ENCODE measurements around the gene KIFC3. TPM values are rescaled to one million over a fixed set of nuclear protein-coding genes. Genes with fewer than 3 reads are reported as not detected.

KIFC3 gene
- total and polyA plus RNA-seq, 2 donors (not counting 1 experiment from before 2014, with no cell fraction given): 0.07 to 0.67 TPM

DNA sequence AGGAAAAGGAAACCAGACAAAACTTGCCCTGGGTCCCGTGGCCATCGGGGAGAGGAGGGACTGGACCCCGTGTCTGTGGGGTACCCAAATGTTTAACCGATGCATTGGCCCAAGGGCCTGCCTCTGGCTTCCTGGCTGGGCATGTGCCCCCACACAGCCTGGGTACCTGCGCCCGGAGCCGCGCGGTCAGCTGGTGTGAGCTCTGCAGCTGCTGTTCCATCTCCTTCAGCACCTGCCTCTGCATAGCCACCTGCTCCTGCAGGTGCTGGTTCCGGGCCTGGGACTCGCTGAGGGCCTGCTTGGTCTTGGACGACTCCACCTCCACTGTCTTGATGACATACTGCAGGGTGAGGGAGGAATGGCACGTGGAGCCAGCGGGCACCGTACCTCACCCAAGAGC is 31.9 kb downstream of the KIFC3 start:
- ChIA-PET POLR2A (no interaction called here), CTCF (no interaction called here)
- Histone ChIP-seq H3K79me2 (ENCODE audit: control insufficient read depth, insufficient read depth, low read length) (no peaks in the 10 kb centered on the region), H2AFZ (ENCODE audit: insufficient read depth, low read depth, low read length, poor library complexity, severe bottlenecking) (no peak overlapping the region), H3K4me1 (ENCODE audit: control insufficient read depth in 2 of 2, insufficient read depth in 2 of 2, low read length in 2 of 2) (no peaks in the 10 kb centered on the region), H3K4me2 (replicated peaks; ENCODE audit: low read depth, low read length, poor library complexity, severe bottlenecking) (no peak overlapping the region), H3K9ac (ENCODE audit: low read length) (no peak overlapping the region), H3K9me3 (ENCODE audit: control extremely low read depth in 1 of 3, control insufficient read depth in 2 of 3, insufficient read depth in 1 of 3, low read length in 2 of 3) (no peaks in the 10 kb centered on the region), H4K20me1 (ENCODE audit: control insufficient read depth, insufficient read depth, low read length, poor library complexity, severe bottlenecking) (no peaks in the 10 kb centered on the region), H3K36me3 (replicated peaks in 1 of 2; ENCODE audit: control extremely low read depth in 1 of 2, control insufficient read depth in 1 of 2, extremely low read depth in 1 of 2, insufficient read depth in 2 of 2, low read length in 1 of 2) (no peaks in the 10 kb centered on the region), H3K4me3 (ENCODE audit: control extremely low read depth in 1 of 5, extremely low read depth in 1 of 5, insufficient read depth in 1 of 5, low read depth in 2 of 5, low read length in 4 of 5) (no peak overlapping the region), H3K27me3 (replicated peaks in 1 of 4; ENCODE audit: control extremely low read depth in 1 of 4, control insufficient read depth in 3 of 4, insufficient read depth in 4 of 4, low read length in 3 of 4) (no peaks in the 10 kb centered on the region), H3K27ac (ENCODE audit: low read length in 2 of 2) (no peak overlapping the region)
- no peak for ATAC-seq (ENCODE audit: low read depth)
- Mint-ChIP-seq H3K4me1 (no peaks in the 10 kb centered on the region), H3K27ac (no peak overlapping the region), H3K27me3 (no peaks in the 10 kb centered on the region), H3K4me3 (no peak overlapping the region), H3K9me3 (ENCODE audit: insufficient read depth) (no peaks in the 10 kb centered on the region)
- no peak for DNase-seq
- intact Hi-C loops (cut with micrococcal nuclease): no loop called here
- 95% methylated on average over 15 of the region's 15 CpGs for WGBS (ENCODE audit: insufficient coverage)
- TF ChIP-seq EZH2 (IDR thresholded peaks at IDR 0.05; ENCODE audit: borderline replicate concordance, insufficient read depth, low read depth, low read length, poor library complexity, severe bottlenecking): no peak
- TF ChIP-seq, protein P1, sequence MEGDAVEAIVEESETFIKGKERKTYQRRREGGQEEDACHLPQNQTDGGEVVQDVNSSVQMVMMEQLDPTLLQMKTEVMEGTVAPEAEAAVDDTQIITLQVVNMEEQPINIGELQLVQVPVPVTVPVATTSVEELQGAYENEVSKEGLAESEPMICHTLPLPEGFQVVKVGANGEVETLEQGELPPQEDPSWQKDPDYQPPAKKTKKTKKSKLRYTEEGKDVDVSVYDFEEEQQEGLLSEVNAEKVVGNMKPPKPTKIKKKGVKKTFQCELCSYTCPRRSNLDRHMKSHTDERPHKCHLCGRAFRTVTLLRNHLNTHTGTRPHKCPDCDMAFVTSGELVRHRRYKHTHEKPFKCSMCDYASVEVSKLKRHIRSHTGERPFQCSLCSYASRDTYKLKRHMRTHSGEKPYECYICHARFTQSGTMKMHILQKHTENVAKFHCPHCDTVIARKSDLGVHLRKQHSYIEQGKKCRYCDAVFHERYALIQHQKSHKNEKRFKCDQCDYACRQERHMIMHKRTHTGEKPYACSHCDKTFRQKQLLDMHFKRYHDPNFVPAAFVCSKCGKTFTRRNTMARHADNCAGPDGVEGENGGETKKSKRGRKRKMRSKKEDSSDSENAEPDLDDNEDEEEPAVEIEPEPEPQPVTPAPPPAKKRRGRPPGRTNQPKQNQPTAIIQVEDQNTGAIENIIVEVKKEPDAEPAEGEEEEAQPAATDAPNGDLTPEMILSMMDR (IDR thresholded peaks at IDR 0.05): no peak

DNA sequence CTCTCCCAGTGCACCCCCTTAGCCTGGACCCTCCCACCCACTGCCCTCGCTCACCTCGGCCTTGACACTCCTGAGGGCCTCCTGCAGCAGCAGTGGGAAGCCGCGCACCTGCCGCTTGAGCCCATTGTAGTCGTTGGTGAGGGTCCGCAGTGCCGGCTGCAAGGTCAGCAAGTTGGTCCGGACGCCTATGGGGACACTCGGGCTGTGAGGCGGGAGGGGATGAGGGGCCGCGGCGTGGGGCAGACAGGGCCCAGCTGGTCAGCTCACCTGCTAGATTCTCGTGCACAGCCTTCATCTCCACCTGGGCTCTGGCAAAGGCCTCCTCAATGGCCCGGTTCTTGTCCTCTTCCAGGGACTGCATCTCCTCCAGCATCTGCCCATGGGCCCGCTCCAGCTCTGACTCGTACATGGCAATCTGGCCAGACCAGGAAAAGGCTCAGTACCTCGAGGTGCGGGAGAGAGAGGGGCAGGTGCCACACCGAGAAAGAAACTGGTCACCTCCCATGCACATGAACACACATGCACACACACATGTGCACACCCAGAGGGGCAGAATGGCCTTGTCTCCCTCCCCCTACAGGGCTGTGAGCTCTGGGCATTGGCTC is 32.6 kb downstream of the KIFC3 start:
- POLR2A ChIA-PET: no interaction called here
- 94% methylated on average over 20 of the region's 22 CpGs for WGBS (ENCODE audit: insufficient coverage)

More for the DNA sequence above, 32.6 kb downstream of the KIFC3 start:
- no peak overlapping the region for H3K4me2 ChIP-seq (replicated peaks; ENCODE audit: low read depth, low read length, poor library complexity, severe bottlenecking)
- no peak overlapping the region for H3K27ac Mint-ChIP-seq
- H2AFZ ChIP-seq (ENCODE audit: insufficient read depth, low read depth, low read length, poor library complexity, severe bottlenecking): no peak overlapping the region
- H3K9me3 Mint-ChIP-seq (ENCODE audit: insufficient read depth): no peaks in the 10 kb centered on the region
- DNase-seq (no peak), ATAC-seq (ENCODE audit: low read depth) (no peak)
- no peaks in the 10 kb centered on the region for H3K27me3 Mint-ChIP-seq
- no peak overlapping the region for H3K4me3 Mint-ChIP-seq
- TF ChIP-seq EZH2 (IDR thresholded peaks at IDR 0.05; ENCODE audit: borderline replicate concordance, insufficient read depth, low read depth, low read length, poor library complexity, severe bottlenecking): no peak
- TF ChIP-seq, protein P1 (IDR thresholded peaks at IDR 0.05): no peak
- no peaks in the 10 kb centered on the region for H3K4me1 ChIP-seq (ENCODE audit: control insufficient read depth in 2 of 2, insufficient read depth in 2 of 2, low read length in 2 of 2)
- no peak overlapping the region for H3K4me3 ChIP-seq (ENCODE audit: control extremely low read depth in 1 of 5, extremely low read depth in 1 of 5, insufficient read depth in 1 of 5, low read depth in 2 of 5, low read length in 4 of 5)
- CTCF ChIA-PET: no interaction called here
- no peaks in the 10 kb centered on the region for H3K4me1 Mint-ChIP-seq
- no peaks in the 10 kb centered on the region for H3K79me2 ChIP-seq (ENCODE audit: control insufficient read depth, insufficient read depth, low read length)
- no peaks in the 10 kb centered on the region for H3K9me3 ChIP-seq (ENCODE audit: control extremely low read depth in 1 of 3, control insufficient read depth in 2 of 3, insufficient read depth in 1 of 3, low read length in 2 of 3)
- intact Hi-C loops (cut with micrococcal nuclease): no loop called here
- no peak overlapping the region for H3K9ac ChIP-seq (ENCODE audit: low read length)
- H3K36me3 ChIP-seq (replicated peaks in 1 of 2; ENCODE audit: control extremely low read depth in 1 of 2, control insufficient read depth in 1 of 2, extremely low read depth in 1 of 2, insufficient read depth in 2 of 2, low read length in 1 of 2): no peaks in the 10 kb centered on the region
- no peaks in the 10 kb centered on the region for H3K27me3 ChIP-seq (replicated peaks in 1 of 4; ENCODE audit: control extremely low read depth in 1 of 4, control insufficient read depth in 3 of 4, insufficient read depth in 4 of 4, low read length in 3 of 4)
- no peak overlapping the region for H3K27ac ChIP-seq (ENCODE audit: low read length in 2 of 2)
- no peaks in the 10 kb centered on the region for H4K20me1 ChIP-seq (ENCODE audit: control insufficient read depth, insufficient read depth, low read length, poor library complexity, severe bottlenecking)
